Embryonic facial prominence (tissue), 1 donor: ENCODE measurements around the gene PHACTR3.

Experiments used
- DNase-seq: peaks from one replicate; pipeline ENCODE4 v3.0.0-alpha.2; 2016; ENCODE audit errors: extremely low spot score

PHACTR3 gene

DNA sequence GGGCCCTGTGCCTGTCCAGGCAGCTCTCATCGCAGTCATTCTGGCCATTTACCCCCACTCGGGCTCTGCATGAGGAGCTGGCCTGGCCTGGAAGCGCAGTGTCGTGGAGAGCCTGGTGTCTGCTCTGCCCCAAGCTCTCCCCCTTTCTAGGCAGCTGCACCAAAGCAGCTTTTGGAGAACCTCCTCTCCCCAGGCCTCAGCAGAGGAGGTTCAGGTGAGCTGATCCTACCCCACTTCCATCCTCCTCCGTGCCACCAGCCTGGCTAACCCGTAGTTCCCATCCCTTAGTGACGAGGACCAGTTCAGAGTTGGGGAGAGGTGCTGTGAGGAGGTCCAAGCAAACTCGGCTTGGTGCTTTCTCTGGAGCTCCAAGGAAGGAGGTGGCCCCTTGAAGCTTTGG is 30.5 kb upstream of the PHACTR3 start:
- DNase-seq = no peak

DNA sequence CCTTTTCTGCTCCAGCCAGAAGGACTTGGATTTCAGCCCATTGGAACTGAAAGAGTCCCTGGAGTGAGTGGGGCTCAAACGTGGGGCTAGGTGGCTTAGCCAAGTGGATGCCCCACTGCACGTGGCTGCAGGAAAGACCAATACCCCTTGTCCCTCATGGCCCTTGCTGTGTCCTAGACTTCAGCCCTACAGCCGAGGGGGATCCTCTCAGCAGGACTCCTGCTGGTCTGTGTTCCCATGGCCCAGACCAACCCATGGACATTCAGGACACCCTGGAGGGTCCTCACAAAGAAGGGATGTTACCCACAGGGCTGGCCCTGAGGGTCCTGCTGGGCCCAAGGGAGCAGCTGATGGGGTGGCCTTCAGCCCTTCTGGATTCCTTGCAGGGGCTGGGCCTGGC is 30.0 kb upstream of the PHACTR3 start:
- DNase-seq = no peak

DNA sequence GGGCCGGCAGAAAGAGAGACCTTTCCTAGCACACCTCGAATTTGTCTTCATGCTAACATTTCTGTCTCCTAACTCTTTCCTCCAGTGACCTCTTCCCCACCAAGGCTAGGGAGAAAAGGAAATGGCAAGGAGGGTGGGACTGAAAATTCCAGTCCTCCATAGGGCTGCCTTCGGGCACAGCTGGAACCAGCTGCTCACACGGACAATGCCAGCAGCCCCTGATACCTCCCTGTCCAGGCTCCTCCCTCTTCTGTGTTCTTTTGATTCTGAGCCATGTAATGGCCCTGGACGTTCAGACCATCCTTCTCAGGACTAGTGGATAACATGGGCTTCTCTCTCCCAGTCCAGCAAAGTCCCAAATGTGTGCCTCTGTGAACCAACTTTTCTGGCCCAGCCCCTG is 29.1 kb upstream of the PHACTR3 start:
- no peak for DNase-seq

DNA sequence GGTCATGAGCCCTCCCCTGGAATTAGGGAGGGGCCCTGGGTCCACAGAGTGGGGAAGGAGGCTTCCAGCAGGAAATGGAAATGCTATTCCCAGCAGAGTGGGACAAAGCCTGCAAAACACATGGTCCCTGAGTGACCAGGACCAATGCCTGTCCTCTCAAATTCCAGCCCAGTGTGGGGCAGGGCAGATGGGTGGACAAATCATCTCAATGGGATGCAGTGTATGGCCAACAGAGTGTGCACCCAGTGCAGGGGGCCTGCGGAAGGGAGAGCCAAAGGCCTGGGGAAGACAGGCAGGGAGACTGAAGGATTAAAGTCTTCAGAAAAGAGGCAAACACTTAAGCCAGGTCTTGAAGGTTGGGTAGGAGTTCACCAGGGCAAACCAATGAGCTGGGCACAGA is 28.7 kb upstream of the PHACTR3 start:
- no peak for DNase-seq

DNA sequence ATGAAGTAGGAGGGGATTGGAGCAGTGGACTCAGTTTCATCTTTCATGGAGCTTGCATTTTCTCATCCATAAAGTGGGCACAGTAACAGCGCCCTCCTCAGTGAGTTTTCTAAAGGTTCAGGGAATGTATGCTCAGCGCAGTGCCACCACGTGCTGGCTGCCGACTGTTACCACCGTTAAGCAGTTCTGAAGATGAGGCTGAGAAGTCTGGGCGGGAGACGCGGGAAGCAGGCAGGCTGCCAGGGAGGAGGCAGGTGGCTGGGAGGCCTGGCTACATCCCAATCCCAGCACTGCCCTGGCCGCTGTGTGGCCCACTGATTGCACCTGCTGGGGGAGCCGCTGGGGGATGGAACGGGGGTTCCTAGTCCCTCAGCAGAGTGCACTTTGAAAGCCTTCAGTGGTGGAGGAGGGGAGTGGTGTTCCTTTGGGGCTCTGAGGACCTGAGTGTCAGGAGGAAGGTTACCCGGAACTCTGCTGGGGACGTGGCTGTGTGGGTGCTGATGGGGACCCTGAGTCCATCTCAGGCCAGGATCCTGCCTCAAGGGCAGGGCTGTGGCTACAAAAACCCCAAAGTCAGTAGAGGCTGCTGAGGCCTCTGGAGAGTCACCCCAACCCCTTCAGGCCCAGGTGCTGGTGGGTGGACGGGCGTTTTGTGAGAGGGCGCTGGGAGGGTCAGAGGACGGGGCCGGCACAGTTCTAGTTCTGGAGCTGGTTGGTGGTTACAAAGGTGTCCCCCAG is 28.0 kb upstream of the PHACTR3 start:
- no peak for DNase-seq

DNA sequence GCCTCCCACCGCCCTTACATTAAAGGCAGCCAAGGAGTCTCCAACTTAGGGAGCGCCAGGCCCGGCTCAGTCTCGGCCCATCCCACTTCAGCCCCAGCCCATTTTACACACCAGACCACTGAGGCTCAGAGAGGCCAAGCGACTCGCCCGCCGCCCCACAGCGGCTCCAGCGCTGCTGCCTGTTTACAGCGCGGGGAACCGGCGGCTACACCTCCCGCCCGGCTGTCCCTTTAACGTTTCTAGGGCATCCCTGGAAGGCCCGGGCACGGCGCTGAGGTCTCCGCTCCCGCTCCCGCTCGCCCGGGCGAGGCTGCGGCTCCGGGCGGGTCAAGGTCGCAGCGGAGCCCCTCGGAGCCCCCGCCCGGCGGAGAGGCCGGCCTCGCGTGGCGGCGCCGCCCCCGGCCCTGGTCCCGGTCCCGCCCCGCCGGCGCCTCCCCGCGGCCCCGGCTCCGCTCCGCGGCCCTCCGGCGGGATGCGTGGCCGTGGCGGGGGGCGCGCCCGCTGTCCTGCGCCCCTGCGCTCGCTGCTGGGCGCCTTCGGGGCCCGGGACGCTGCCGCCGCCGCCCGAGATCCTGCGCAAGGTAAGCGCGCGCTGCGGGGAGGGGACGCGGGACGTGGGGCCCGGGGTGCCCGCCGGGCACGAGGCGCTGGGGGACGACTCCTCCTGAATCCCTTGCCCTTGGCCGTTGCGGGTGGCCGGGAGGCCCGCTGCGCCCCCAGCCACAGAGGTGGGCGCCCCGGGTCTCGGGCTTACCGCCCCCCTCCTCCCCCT is 27.1 kb upstream of the PHACTR3 start:
- no peak for DNase-seq

DNA sequence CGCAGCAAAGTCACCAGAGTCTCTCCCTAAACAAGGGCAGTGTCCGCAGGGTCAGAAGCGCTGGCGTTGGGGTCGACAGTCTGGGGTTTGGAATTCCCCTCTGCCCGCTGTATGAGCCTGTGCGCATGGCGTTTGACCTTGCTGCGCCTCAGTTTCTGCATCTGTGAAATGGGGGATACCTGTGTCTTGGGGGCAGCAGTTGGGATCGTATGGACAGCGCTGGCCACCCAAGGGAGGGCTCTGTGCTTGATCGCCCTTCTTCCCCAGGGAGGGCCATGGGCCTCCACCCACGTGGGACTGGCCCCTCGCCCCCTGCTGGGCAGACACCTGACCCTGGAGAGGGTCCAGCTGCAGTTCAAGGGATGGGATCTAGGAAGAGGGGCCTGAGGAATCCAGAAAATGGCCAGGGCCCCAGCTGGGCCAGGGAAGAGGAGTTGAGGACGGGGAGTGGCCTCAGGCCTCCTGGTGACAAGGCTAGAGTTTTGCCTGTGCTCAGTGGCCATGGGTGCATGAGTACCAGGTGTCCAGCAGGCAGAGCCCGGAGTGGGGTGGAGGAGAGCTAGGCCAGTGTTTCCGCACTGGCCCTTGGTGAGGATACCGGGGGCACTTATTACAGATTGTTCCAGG is 26.4 kb upstream of the PHACTR3 start:
- DNase-seq = no peak

DNA sequence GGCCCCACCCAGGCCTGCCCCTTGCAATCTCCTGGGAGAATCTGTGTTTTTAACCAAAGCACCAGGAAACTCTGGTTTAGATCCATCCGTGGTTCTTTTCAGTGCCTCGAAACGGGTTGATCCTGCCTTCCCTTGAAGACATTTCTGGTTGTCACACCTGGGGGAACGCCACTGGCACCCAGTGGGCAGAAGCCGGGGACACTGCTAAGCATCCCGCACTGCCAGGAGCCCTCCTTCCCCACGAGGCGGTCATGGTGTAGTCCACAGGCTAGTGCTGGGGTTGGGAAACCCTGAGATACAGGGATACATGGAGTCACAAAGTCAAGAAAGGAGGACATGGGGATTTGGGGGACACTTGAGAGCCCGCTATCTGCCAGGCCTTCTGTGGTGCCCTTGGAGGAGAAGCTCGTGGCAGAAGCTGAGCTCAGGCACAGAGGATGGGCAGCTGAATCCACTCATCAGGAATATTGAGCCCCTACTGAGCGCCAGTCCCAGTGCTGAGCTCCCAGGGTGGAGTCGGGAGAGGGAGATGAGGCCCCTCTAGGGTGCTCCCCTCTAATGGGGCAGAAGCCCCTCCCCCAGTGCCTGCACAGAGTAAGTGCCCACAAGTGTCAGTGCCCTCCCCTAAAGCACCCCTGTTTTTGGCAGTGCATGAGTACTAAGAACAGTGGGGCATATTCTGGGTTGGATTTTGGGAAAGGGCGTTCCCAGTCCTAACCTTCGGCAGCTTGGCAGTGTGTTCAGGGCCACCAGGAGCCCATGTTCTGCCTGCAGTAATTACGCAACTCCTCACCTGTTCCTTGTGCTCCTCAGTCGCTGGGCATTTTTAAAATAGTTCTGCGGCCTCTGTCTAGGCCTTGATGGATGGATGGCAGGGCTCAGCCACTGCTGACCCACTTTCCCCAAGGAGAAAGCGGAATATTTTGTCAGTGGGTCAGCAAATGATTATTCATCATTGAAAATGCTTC is 25.6 kb upstream of the PHACTR3 start:
- DNase-seq = no peak

DNA sequence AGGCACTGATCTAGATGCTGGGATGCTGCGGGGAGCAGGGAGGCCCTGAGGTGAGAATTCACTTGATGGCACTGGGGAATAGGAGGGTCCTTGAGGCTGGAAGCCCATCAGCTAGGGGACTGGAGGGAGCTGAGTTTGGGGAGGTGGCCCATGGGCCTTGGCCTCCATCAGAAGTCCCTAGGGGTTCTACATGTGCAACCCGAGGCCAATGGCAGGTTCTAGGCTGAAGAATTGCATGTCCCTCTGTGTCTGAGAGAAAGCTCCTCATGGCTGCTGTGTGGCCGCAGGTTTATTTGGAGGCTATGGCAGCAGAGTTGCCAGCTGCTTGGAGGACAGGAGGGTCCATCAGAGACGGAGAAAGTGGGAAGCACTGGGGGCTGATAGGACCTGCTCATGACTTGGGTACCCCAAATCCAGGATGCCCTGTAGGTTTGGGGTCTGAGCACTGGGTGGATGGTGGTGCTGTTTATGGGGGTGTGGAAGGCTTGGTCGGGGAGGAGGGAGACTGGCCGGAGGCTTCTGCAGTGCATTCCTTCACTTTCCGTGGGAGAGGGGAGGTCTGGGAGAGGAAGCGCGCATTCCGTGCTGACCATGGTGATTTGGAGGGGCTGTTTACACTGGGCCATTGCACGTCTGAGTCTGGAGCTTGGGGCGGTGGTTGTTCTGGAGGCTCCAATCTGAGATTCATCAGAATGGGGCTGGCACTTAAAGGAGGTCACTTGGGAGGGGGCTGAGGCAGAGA is 24.8 kb upstream of the PHACTR3 start:
- DNase-seq = no peak

DNA sequence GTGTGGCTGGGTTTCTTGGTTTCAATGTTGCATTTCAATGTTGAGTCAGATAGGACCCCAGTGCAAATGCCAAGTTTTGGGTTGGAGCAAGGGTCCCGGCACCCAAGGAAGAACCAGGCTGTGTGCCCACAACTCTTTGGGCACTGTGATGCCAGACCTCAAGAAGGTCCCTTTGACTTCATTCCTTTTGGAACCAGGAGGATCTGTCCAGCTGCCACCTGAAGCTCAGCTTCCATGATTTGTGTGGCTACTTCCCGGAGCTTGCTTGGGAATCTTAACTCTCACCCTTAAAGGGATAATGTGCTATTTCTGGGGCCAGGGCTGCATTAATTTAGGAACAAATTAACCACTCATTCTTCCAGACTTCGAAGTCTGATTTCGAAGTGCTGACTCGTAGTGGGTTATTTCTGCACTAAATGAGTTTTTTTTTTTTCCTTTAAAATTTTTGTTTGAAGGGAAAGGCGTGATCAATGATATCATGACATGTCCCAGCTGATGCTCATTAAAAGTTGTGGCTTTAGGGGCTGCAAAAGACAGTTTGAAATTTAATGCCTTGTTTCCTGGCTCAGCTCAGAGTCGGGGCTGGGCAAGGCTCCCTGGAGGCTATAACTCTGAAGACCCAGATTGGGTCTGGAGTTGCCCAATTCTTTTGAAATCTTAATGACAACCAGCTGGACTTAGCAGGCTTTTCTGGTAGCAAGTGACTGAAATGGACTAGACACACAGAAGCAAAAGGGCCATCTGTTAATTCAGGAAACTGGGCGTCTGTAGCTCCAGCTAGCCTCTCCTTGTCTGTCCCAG is 24.0 kb upstream of the PHACTR3 start:
- DNase-seq = no peak

DNA sequence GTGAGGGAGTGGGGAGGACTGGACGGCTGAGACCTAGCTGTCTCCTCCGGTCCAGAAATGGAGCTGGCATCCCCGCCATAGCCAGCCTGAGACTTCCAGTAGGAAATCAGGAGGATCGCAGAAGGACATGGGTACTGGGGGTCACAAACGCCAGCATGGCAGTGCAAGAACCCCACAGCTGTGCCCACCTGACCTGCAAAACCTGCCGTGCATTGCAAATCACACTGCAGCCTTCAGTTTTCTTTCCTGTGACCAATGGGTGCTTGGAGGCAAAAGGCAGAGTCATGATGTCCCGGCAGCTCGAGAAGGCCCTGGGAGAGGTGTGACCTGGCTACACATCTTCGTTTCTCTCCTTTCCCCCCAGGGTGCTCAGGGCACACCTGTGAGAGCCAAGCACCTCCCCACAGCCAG is 23.3 kb upstream of the PHACTR3 start:
- no peak for DNase-seq

DNA sequence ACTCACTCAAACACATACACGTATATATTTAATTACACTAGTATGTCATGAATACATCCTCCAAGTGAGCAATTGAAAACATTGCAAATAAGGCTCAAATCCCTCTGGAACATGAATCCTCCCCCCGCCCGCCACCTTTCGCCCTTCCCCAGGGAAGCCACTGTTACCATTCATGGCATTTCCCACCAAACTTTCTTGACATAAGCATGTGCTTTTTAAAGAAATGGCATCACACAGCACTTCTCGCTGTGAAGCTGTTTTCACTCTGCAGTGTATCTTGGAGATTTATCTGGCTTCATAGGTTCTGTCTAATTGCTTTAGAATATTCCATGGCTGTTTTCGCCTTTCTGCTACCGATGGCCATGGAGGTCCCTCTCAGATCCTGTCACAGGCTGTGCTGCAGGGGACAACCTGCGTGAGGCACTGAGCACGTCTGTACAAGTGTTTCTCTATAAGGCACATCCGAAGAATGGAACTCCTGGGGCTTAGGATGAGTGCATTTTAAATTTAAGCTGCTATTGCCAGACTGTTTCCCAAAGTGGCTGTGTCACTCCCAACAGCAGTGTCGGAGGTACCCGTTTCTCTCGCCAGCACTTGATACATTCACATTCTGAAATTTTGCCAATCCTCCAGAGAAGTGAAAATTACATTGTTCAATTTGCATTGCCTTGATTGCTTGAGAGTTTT is 22.2 kb upstream of the PHACTR3 start:
- no peak for DNase-seq

DNA sequence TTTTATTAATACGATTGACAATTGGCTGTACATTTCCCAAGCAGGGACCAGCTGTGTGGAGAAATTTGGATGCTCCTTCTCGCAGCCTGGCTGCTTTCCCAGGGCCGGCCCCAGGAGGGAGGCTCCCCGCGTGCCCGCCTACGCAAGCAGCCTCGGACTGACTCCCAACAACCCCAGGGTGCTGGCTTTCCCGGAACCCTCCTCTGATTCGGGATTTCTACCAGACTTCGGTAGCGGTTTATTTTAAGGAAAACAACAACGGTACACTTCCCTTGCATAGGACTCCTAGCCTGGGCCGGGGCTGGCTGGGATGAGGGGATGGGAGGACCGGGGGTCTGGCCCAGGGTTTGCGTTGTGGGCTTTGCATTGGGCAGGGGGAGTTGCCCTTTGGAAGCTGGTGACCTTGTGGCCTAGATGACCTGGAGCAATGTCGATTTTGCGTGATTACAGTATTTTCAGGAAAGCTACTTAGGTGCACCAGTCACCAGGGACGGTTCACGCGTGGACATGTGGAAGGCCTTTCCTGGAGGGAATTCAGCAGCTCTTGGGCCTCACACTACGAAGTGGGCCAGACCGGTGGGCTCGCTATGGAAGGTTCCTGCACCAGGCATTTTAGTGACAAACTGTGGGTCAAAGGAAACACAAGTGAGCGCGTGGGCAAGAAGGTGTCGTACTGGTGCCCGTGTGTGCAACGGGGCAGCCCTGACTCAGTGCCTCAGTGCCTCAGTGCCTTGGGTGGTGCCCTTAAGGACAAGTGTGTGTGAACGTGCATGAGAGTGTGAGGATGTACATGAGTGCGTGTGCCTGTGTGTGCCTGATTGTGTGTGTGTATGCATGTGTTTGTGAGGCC is 20.7 kb upstream of the PHACTR3 start:
- DNase-seq = no peak

DNA sequence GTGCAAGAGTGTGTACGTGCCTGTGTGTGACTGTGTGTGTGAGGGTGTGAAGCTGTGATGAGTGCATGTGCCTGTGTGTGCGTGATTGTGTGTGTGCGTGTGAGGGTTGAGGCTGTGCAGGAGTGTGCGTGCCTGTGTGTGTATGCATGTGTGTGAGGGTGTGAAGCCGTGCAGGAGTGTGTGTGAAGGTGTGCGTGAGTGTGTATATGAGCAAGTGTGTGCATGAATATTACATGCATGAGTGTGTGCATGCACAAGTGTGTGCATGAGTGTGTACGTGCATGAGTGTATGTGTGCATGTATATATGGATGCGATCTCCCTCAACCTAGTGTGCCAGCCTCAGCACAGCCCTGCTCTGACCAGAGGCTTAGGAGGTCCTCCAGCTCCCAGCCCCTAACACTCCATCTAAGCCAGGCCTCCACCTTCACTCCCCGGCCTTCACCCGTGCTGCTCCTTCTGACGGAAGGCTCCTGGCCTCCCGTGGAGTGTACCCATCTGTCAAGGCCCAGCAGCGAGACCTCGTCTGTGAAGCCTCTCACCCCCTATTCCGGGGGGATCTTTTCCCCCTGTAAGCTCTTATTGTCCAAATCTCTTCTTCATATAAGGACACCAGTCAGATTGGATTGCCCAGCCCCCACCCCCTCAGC is 19.9 kb upstream of the PHACTR3 start:
- no peak for DNase-seq

DNA sequence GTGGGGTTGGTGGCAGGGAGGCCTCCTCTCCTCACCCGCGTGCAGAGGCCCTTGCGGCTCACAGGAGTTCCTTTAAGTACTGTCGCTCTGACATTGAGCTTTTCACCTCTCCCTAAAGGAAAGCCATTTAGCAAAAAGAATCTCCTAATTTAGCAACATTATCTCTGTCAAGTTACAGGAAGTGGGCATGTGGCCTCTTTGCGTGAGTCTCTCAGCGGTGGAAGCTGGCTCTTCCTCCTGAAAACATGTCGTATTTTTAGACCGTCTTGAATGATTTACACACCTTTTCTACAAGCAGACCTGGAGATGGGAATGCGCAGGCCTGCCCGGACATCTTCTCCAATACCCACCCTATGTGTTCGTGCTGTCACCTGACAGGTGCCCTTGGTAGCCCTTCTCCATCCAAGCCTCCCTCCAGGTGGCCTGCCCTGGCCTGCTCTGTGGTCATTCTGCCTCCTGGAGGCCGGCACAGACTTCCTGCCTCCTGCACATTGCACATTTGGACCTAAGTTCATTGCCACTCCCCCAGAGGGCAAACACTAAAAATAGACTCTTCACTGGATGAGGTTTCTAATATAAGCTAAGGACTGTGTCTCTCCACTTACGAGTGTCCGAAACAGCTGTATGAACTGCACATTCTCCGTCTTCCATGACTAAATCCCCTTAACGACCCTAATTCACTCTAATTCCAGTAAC is 18.5 kb upstream of the PHACTR3 start:
- DNase-seq = no peak

DNA sequence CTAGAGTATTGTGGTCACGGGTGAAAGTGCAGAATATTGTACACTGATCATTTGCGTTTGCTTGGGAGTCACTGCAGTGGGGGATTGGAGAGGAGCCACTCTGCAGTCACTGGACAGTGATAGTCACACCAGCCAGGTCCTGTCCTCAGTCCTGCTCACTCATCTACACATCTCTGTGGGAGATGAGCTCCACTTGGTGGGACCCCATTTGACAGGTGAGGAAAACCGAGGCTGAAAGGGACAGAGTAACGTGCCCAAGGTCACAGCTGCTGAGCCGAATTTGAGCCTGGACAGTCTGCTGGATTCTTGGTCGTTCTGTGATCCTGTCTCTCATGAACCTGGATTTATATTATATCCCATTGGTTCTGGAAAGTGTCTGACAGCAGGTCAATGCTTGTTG is 17.7 kb upstream of the PHACTR3 start:
- DNase-seq = no peak

DNA sequence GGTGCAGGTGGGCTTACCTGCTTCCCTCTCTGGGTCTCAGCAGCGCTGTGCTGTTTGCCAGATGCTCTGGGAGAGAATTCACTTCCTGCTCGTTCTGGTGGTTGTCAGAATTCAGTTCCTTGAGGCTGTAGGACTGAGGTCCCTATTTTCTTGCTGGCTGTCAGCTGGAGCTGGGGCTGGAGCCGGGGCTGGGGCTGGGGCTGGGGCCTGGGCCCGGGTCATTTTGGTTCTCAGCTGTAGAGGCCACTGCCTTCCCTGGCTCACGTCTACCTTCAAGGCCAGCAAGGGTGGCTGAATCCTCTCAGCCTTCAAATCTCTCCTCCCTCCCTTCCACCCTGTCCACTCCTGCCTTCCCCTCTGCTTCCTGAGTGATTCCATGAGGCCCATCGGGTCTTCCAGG is 16.8 kb upstream of the PHACTR3 start:
- DNase-seq = no peak
